Activated naive CD4-positive, alpha-beta T cell treated with anti-CD3 and anti-CD28 coated beads, Interleukin-2, amount 50 U/mL, for 72 hours (primary cell): ENCODE measurements around the gene TMEM238. TPM values are rescaled to one million over a fixed set of nuclear protein-coding genes. Genes with fewer than 3 reads are reported as not detected.
A peak's percentile ranks its signal among the peaks of the same experiment; 100 is the strongest.

Experiments
- ATAC-seq, 2 donors: fragments of 150-1000 bp; cut with Tn5 transposase; 2 replicates each; pipeline ENCODE4 v1.10.0; 2021; ENCODE audit warnings: mild to moderate bottlenecking in 2 of 2, moderate library complexity in 2 of 2
- DNase-seq, 2 donors: peaks; one replicate each; pipeline ENCODE4 v3.0.0; 2021 to 2022; ENCODE audit warnings: low spot score in 2 of 2
- H3K27ac Mint-ChIP-seq, 2 donors: one replicate each; pipeline ENCODE4 v1.8.0; 2022; ENCODE audit warnings: mild to moderate bottlenecking in 2 of 2, mixed read lengths in 2 of 2
- H3K36me3 Mint-ChIP-seq, 2 donors: one replicate each; pipeline ENCODE4 v1.8.0; 2022; ENCODE audit warnings: mixed read lengths in 2 of 2
- H3K9me3 Mint-ChIP-seq, 2 donors: one replicate each; pipeline ENCODE4 v1.8.0; 2022; ENCODE audit warnings: mixed read lengths in 2 of 2
- total RNA-seq, 2 donors: library from RNA; stranded (reverse); gene quantifications; one replicate each; pipeline ENCODE4 v1.2.3, GENCODE V29; 2022

TMEM238 gene
- total RNA-seq, 2 donors from 2014 or later, result 4.5 to 7.8 TPM

DNA sequence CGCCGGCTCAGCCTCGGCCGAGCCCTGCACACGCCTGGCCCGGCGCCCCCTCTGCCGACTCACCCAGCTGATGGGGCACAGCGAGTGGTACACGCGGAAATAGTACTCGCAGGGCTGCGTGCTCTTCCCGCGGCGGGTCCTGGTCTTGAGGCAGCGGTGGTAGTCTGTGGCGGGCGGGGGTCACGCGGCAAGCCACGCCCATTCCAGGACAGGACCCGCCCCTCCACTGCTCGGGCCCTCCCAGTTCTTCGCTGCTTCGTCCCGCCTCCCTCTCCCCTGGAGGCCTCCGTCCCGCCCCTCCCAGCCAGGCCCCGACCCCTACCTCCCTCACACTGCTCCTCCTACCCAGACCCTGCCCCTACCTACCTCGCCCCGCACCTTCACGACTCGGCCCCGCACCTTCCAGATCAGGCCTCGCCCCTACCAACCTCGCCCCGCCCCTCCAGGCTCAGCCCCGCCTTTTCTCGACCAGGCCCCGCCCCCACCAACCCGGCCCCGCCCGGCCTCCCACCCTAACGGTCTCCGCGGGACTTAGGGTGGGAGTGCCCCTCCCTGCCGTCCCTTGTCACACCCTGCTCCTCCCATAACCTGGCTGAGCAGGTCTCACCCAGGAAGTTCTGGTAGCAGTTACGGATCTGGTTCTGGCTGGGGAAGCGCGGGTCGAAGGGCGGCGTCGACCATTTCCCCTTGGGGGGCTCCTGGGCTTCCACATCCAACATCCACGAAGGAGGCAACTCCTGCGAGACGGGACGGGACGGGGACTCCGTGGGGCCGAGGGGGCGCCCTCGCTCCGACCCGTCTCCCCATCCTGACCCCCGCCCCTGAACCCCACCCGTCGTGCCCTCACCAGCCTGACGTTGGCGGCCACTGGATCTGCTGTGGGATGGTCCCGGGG lies 30.0 kb downstream of the TMEM238 start:
- H3K36me3 Mint-ChIP-seq, result no peaks in the 10 kb centered on the region
- H3K9me3 Mint-ChIP-seq, result no peaks in the 10 kb centered on the region
- DNase-seq (peak in 1 of 2 donors; percentile 77), ATAC-seq (peak; percentile 73 to 92)
- no peak overlapping the region for H3K27ac Mint-ChIP-seq

- H3K9me3 Mint-ChIP-seq, result no peaks in the 10 kb centered on the region
- no peak for ATAC-seq
These were observed 30.7 kb downstream of the TMEM238 start for GRCh38 chr19:55353356-55353802.

GRCh38 chr19:55352549-55353145 lies 31.4 kb downstream of the TMEM238 start:
- Mint-ChIP-seq H3K27ac (peak overlapping the region in 1 of 2 donors; percentile 86), H3K36me3 (no peaks in the 10 kb centered on the region), H3K9me3 (no peaks in the 10 kb centered on the region)
- DNase-seq (no peak), ATAC-seq (no peak)

More at GRCh38 chr19:55353356-55353802, 30.7 kb downstream of the TMEM238 start:
- Mint-ChIP-seq H3K36me3 (no peaks in the 10 kb centered on the region), H3K27ac (no peak overlapping the region)
- DNase-seq, result no peak

GRCh38 chr19:55352040-55352439 lies 32.1 kb downstream of the TMEM238 start:
- DNase-seq (no peak), ATAC-seq (no peak)
- Mint-ChIP-seq H3K9me3 (no peaks in the 10 kb centered on the region), H3K27ac (peak overlapping the region in 1 of 2 donors; percentile 27), H3K36me3 (no peaks in the 10 kb centered on the region)

GRCh38 chr19:55350620-55351315 lies 33.3 kb downstream of the TMEM238 start:
- no peak overlapping the region for H3K27ac Mint-ChIP-seq
- H3K9me3 Mint-ChIP-seq, result no peaks in the 10 kb centered on the region
- DNase-seq (no peak), ATAC-seq (no peak)
- H3K36me3 Mint-ChIP-seq, result no peaks in the 10 kb centered on the region

DNA sequence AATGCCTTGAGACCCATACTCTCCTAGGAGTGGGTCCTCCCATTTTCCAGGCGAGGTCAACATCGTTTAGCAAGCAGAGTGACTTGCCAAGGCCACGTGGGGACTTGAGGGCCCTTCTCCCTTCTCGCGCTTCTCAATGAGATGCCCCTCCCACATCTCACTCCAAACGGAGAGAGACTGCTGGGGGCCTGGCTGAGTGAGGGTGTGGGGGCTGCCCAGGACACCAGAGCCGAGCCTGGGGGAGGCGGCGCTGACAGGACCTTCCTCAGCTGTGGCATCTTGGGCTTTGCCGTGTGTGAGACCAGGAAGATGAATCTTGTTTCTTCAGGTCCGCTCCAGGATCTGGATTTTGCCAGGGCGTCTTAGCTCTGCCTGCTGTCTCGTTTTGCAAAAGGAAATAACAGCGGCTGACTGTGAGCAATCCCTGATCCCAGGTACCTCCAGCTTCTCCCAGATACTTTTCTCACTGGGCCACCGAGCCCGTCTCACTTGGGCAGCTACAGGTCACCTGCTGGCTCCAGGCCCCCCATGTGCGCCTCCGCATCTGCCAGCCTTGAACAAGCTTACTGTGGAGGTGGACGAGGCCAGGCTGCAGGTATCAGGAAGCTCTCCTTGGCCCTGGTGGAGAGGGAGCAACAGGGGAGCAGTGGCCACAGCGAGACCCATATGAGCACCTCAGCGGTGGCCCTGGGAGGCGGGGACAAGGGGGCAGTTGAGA lies 35.6 kb downstream of the TMEM238 start:
- H3K9me3 Mint-ChIP-seq, result no peaks in the 10 kb centered on the region
- H3K27ac Mint-ChIP-seq, result no peak overlapping the region
- peaks cover 0 to 2% of the 10 kb centered on the region in 2 donors for H3K36me3 Mint-ChIP-seq
- no peak for ATAC-seq
- DNase-seq, result no peak

DNA sequence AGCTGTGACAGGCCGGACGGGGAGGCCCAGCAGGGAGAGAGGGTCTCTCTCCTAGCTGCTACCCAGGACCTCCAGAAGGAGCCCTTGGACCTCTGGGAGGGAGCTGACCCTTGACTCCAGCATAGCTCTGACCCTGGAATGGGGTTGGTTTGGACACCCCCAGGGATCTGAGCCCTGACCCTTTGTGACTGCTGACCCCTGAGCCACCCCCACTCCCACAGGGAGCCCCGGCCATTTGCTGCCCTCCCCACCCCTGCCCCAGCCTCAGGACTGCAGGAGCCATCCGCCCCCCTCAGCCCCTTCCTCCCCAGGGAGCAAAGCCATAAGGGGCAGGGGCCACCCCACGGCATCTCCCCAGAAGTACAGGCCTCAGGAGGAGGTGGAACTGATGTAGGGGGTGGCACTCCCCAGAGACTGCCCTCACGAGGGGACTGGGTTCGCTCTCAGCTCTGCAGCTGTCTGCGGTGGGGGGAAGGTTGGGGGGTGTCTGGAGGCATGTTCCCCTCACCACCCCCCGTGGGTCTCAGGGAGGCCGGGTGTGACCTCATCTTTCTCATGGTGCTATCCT lies 36.6 kb downstream of the TMEM238 start:
- peak overlapping the region in 1 of 2 donors; percentile 57 for H3K27ac Mint-ChIP-seq
- peaks cover 0 to 7% of the 10 kb centered on the region in 2 donors for H3K36me3 Mint-ChIP-seq
- no peaks in the 10 kb centered on the region for H3K9me3 Mint-ChIP-seq
- DNase-seq (no peak), ATAC-seq (no peak)

DNA sequence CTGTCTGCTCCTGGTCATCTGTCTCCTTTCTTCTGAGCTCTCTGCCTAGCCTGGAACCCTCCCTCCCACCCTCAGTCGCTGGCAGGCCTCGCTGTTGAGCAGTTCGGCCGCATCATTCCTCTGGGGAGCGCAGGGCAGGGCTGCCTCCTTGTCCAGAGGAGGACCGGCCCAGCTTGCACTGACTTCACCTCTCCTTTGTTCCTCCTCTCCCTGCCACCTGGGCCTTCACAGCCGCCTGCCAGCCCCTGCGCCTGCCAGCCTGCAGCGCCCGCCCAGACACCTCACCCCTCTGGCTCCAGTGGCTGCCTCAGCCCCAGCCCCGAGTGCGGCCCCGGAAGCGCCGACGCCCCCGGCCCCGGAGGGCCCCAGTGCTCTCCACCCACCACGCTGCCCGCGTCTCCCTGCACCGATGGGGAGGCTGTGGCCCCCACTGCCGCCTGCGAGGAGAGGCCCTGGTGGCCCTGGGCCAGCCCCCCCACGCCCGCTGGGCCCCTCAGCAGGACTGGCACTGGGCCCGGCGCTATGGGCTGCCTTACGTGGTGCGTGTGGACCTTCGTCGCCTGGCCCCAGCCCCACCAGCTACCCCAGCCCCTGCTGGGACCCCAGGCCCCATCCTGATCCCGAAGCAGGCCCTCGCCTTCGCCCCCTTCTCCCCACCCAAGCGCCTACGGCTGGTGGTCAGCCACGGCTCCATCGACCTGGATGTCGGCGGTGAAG lies 37.2 kb downstream of the TMEM238 start:
- ATAC-seq (peak in 1 of 2 donors; percentile 15), DNase-seq (no peak)
- Mint-ChIP-seq H3K27ac (no peak overlapping the region), H3K36me3 (peaks cover 0 to 7% of the 10 kb centered on the region in 2 donors), H3K9me3 (no peaks in the 10 kb centered on the region)

DNA sequence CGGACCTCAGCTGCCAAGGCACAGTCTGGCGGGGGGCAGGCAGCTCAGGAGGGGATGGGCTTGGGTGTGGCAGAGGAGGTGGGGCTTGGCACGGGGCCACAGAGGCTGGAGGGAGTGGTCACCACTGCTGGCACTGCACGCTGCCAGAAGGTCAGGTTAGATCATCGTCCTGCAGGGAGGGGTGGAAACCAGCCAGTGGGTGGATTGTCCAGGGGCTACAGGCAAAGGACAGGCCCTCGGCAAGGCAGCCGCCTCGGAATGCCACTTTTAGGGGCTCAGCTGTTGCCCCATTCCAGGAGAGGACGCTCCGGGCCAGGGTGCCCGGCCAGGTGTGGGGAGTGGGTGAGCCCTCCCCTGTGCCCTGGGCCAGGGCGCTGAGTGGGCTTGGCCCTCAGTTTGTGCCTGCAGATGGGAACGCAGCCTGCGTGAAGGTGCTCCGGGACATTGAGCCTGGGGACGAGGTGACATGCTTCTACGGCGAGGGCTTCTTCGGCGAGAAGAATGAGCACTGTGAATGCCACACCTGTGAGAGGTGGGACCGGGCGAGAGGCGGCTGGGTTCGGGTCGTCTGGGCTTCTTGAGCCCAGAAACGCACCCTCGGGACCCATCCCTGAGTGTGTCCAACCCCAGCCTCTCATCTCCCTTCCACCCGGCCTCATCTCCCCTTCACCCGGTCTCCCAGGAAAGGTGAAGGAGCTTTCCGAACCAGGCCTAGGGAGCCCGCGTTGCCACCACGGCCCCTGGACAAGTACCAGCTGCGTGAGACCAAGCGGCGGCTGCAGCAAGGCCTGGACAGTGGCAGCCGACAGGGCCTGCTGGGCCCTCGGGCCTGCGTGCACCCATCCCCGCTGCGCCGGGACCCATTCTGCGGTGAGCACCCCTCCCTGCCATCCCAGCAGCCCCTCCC lies 38.0 kb downstream of the TMEM238 start:
- no peak overlapping the region for H3K27ac Mint-ChIP-seq
- ATAC-seq (no peak), DNase-seq (no peak)
- H3K36me3 Mint-ChIP-seq, result peaks cover 0 to 7% of the 10 kb centered on the region in 2 donors
- H3K9me3 Mint-ChIP-seq, result no peaks in the 10 kb centered on the region

- Mint-ChIP-seq H3K9me3 (no peaks in the 10 kb centered on the region), H3K36me3 (peaks cover 0 to 7% of the 10 kb centered on the region in 2 donors), H3K27ac (no peak overlapping the region)
- no peak for DNase-seq
- ATAC-seq, result no peak
These were observed 38.8 kb downstream of the TMEM238 start for GRCh38 chr19:55345101-55345817.

DNA sequence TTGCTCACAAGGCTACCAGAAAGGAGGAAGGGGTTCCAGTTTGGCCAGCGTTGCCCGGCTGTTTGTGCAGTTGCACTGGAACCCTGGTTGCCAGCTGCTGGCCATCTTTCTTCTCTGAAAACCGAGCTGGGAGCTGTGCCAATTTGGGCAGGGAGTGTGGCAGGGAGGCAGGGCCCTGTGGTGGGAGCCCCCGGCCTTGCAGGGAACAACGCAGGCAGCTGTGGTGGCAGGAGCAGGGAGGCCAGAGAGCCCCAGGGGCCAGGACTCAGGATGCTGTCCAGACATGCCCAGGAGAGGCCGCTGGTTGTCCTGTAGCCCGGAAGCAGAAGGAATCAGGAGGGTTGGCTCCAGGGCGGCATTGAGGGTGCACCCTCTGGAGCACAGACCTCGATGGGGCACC lies 39.6 kb downstream of the TMEM238 start:
- ATAC-seq, result no peak
- Mint-ChIP-seq H3K27ac (peak overlapping the region in 1 of 2 donors; percentile 51), H3K9me3 (no peaks in the 10 kb centered on the region), H3K36me3 (peaks cover 0 to 7% of the 10 kb centered on the region in 2 donors)
- no peak for DNase-seq

GRCh38 chr19:55341595-55342531 lies 42.2 kb downstream of the TMEM238 start:
- Mint-ChIP-seq H3K9me3 (no peaks in the 10 kb centered on the region), H3K36me3 (peaks cover 0 to 7% of the 10 kb centered on the region in 2 donors), H3K27ac (peak overlapping the region; percentile 84 to 97)
- DNase-seq, result no peak
- ATAC-seq, result no peak

DNA sequence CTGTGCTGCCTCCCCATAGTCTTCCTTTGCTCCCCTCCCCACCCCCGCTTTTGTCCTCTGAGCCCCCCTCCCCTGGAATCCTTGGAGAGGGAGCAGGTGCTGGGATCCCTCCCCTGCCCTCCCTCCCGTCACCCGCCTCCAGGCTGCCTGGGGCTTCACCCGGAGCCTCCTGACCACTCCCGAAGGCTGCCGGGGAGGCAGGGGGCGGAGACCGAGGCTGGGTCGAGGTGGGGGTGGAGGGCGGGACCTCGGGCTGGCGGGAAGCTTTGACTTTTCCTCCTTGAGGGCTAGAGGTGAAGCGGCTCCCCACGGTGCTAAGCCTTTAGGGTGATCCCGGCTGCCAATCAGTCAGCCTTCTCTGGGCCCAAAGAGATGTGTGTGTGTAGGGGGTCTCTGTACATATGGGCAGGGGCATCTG lies 42.9 kb downstream of the TMEM238 start:
- peak in 1 of 2 donors; percentile 69 for DNase-seq
- Mint-ChIP-seq H3K9me3 (no peaks in the 10 kb centered on the region), H3K36me3 (peaks cover 0 to 7% of the 10 kb centered on the region in 2 donors), H3K27ac (peak overlapping the region; percentile 84 to 97)
- no peak for ATAC-seq
